MG63 (cell line): Measurements from ENCODE around the gene USP46. TPM values are rescaled to one million over a fixed set of nuclear protein-coding genes. Genes with fewer than 3 reads are reported as not detected.

Experiments used
- DNase-seq: peaks from one replicate; pipeline ENCODE4 v3.0.0-alpha.2; 2020
- H3K27me3 ChIP-seq: fragments of 250-450 bp; sonication (Bioruptor Pico); 2 replicates; pipeline ENCODE4 v1.5.1; 2020; ENCODE audit warnings: mild to moderate bottlenecking, moderate library complexity
- H3K36me3 ChIP-seq: fragments of 250-450 bp; sonication (Bioruptor Pico); 2 replicates; pipeline ENCODE4 v1.5.1; 2020; ENCODE audit warnings: mild to moderate bottlenecking, moderate library complexity
- H3K4me3 ChIP-seq: fragments of 250-450 bp; sonication (Bioruptor Pico); 2 replicates; pipeline ENCODE4 v1.5.1; 2020; ENCODE audit warnings: mild to moderate bottlenecking, moderate library complexity
- H3K9me3 ChIP-seq: fragments of 250-450 bp; sonication (Bioruptor Pico); 2 replicates; pipeline ENCODE4 v1.5.1; 2020; ENCODE audit warnings: mild to moderate bottlenecking, moderate library complexity
- total RNA-seq: library from RNA; depleted of rRNA; stranded (reverse); fragments of >200 nt; shearing (Covaris generic); gene quantifications from 2 replicates; pipeline ENCODE4 v1.2.3, GENCODE V29; 2014; ENCODE audit warnings: low replicate concordance; rRNA removed

USP46 gene
- total RNA-seq = 14.6 and 28.2 TPM in 2 replicates

GRCh38 chr4:52659001-52659721, at the start of gene USP46:
USP46 (minus strand) TSS chr4:52659301; CDS start chr4:52659150, 151 bp downstream.
- H3K36me3 ChIP-seq = peaks cover 13% of the 10 kb centered on the region
- DNase-seq = peak; percentile 95
- H3K9me3 ChIP-seq = no peaks in the 10 kb centered on the region; the same call in 1 of the 2 replicates
- H3K4me3 ChIP-seq = peak within 1 kb of the TSS; percentile 92
- H3K27me3 ChIP-seq = no peaks in the 10 kb centered on the region

GRCh38 chr4:52704661-52705060, 45.6 kb upstream of the USP46 start:
- Histone ChIP-seq H3K27me3 (peaks cover 10% of the 10 kb centered on the region), H3K36me3 (no peaks in the 10 kb centered on the region), H3K4me3 (no peak overlapping the region), H3K9me3 (no peaks in the 10 kb centered on the region)
- no peak for DNase-seq

DNA sequence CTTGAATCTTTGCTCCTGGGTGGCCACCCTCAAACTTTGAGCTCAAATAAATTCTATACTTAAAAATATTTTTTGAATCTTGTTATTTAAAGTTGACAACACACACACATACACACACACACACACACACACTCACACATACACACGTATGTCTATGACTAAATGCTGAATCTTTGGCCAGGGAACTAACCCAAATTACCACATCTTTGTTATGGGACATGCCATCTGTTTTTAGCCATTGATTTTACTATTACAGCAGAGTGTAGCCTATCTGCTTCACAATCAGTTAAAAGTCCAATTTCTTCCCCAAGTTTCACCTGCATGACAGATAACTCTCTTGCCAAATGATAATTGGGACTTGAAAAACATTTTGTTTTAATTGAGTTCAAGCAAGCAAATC, 45.0 kb upstream of the USP46 start:
- no peak for DNase-seq
- no peaks in the 10 kb centered on the region for H3K9me3 ChIP-seq

DNA sequence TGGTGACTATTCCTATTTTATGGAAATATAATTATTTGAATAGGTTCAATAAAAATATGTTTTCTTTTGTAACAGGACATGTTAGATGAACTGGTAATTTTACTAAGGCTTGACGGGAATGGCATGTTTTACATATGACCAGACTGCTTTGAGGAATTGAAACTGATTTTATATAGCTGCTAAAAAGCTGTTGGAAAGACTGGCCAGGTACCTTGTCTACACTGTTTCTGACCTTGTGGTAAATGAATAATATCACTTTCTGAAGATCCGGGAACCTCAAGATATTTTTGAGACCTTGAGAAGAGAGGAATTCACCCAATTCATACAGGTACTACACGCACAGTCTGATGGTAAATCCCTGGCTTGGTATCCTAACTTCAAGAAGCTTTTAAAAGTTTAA, 42.1 kb upstream of the USP46 start:
- no peak for DNase-seq

More for the DNA sequence above, 45.0 kb upstream of the USP46 start:
- no peaks in the 10 kb centered on the region for H3K36me3 ChIP-seq
- peaks cover 10% of the 10 kb centered on the region for H3K27me3 ChIP-seq
- no peak overlapping the region for H3K4me3 ChIP-seq

GRCh38 chr4:52694936-52695335, 35.8 kb upstream of the USP46 start:
- Histone ChIP-seq H3K9me3 (peaks cover 30% of the 10 kb centered on the region), H3K36me3 (no peaks in the 10 kb centered on the region), H3K27me3 (no peaks in the 10 kb centered on the region; the same call in none of the 2 replicates), H3K4me3 (no peak overlapping the region)
- DNase-seq = no peak

More for the DNA sequence above, 42.1 kb upstream of the USP46 start:
- peaks cover 10% of the 10 kb centered on the region for H3K27me3 ChIP-seq
- H3K9me3 ChIP-seq = no peaks in the 10 kb centered on the region
- no peak overlapping the region for H3K4me3 ChIP-seq
- no peaks in the 10 kb centered on the region for H3K36me3 ChIP-seq

DNA sequence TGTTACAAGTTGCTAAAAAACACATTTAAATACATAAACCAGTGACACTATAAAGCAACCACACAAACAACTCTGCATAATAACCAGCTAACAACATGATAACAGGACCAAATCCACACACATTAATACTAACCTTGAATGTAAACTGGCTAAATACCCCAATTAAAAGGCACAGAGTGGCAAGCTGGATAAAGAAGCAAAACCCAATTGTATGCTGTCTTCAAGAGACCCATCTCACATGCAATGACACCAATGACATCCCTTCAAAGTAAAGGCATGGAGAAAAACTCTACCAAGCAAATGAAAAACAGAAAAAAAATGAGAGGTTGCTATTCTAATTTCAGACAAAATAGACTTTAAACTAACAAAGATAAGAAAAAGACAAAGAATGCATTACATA, 34.4 kb upstream of the USP46 start:
- no peaks in the 10 kb centered on the region for H3K36me3 ChIP-seq
- no peak for DNase-seq
- H3K9me3 ChIP-seq = peaks cover 30% of the 10 kb centered on the region
- H3K27me3 ChIP-seq = no peaks in the 10 kb centered on the region; the same call in none of the 2 replicates
- H3K4me3 ChIP-seq = no peak overlapping the region

DNA sequence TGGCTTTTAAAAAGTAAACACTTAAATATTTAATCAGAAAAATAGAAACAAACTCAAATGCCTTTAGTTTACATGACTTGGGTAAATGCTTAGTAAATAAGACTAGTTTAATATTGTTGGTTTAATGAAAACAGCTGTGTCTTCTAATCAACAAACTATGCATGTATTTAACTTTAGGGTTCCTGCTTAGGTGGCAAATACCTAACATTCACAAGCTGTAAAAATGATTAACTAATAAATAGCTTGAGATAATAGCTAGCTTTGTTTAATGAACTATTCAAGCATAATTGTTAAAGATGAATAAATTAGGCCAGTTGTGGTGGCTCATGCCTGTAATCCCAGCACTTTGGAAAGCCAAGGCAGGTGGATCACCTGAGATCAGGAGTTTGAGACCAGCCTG, 30.0 kb upstream of the USP46 start:
- no peak for DNase-seq
- H3K4me3 ChIP-seq = no peak overlapping the region
- peaks cover 18% of the 10 kb centered on the region for H3K9me3 ChIP-seq
- no peaks in the 10 kb centered on the region for H3K36me3 ChIP-seq
- H3K27me3 ChIP-seq = no peaks in the 10 kb centered on the region; the same call in 1 of the 2 replicates

DNA sequence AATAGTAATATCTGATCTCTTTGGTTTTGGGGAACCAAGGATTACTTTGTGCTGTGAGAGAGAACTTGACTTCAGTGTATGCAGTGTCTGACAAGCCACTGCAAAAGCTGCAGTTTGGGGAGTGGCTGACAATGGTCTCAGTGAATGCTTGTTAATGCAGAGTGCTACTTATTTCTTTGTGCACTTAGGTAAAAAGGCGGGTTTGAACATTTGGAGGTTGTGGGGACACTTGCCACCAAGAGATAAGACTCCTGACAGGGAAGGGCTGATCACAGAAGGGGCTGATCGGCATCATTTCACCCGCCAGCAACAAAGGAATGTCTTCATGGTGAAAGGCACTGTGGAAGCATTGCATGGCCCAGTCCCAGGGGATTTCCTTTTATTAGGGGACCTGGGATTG, 28.6 kb upstream of the USP46 start:
- Histone ChIP-seq H3K4me3 (no peak overlapping the region), H3K27me3 (peaks cover 11% of the 10 kb centered on the region; the same call in 1 of the 2 replicates), H3K36me3 (no peaks in the 10 kb centered on the region), H3K9me3 (peaks cover 6% of the 10 kb centered on the region)
- DNase-seq = no peak

GRCh38 chr4:52685316-52685715, 26.2 kb upstream of the USP46 start:
- Histone ChIP-seq H3K9me3 (no peaks in the 10 kb centered on the region), H3K27me3 (peaks cover 14% of the 10 kb centered on the region), H3K4me3 (no peak overlapping the region), H3K36me3 (no peaks in the 10 kb centered on the region)
- no peak for DNase-seq

DNA sequence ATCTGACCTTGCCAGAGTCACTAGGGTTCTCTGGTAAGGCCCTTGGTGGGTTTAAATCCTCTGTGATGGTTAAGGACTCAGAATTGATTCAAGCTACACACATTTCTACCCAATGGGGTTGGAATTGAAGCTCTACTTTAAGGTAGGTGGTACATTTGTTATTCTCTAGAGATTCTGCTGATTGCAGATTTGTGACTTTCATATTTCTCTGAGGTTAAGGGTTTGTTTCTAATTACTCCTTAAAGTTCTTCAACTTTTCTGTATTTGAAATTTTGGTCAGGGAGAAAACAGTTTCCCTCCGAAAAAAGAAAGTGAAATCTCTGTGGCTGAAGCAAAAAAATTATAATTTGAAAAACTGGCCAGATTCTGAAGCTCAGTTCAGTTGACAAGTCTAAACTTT, 25.8 kb upstream of the USP46 start:
- peaks cover 14% of the 10 kb centered on the region for H3K27me3 ChIP-seq
- no peak for DNase-seq
- no peaks in the 10 kb centered on the region for H3K36me3 ChIP-seq
- H3K9me3 ChIP-seq = no peaks in the 10 kb centered on the region
- H3K4me3 ChIP-seq = no peak overlapping the region

DNA sequence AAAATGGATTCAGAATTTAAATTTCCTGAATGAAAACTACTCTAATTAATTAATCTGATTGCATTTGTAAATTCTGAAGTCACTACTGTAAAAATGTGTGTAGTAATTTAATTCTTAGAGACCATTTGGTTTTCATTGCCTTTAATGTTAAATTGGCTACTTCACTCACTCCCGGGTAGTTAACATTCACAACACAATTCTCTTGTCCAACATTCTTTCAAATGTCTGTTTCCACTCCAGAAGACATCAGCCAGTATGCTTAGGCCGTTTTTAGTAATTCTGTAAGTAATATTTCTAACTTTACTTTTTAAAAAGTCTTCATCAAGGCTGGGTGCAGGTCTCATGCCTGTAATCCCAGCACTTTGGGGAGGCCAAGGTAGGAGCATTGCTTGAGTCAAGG, 21.3 kb upstream of the USP46 start:
- no peak for DNase-seq
- Histone ChIP-seq H3K27me3 (peaks cover 14% of the 10 kb centered on the region), H3K36me3 (no peaks in the 10 kb centered on the region), H3K4me3 (no peak overlapping the region), H3K9me3 (no peaks in the 10 kb centered on the region)

- no peaks in the 10 kb centered on the region for H3K36me3 ChIP-seq
- H3K27me3 ChIP-seq = peaks cover 3% of the 10 kb centered on the region; the same call in 1 of the 2 replicates
- no peaks in the 10 kb centered on the region for H3K9me3 ChIP-seq
- DNase-seq = no peak
- H3K4me3 ChIP-seq = no peak overlapping the region
Measured at GRCh38 chr4:52676536-52676935, 17.4 kb upstream of the USP46 start.

DNA sequence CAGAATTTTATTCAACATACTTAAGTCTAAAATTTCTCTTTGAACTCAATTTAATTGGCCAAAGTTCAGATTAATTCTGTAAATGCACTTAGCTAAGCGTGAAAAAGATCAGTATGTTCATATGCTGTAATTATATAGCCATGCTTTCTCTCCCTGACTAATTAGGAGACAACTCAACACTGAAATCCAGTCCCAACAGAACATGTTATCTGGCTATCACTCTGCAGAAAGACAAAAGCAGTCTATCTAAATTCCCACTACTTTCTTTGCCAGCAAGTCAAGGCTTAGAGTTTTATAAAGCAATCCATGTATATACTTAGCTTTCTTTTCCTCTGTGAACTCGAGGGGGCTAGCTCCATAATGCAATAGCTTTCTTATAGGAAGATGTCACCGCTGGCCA, 16.0 kb upstream of the USP46 start:
- no peaks in the 10 kb centered on the region for H3K9me3 ChIP-seq
- H3K27me3 ChIP-seq = peaks cover 5% of the 10 kb centered on the region; the same call in 1 of the 2 replicates
- no peak overlapping the region for H3K4me3 ChIP-seq
- no peaks in the 10 kb centered on the region for H3K36me3 ChIP-seq
- DNase-seq = no peak

DNA sequence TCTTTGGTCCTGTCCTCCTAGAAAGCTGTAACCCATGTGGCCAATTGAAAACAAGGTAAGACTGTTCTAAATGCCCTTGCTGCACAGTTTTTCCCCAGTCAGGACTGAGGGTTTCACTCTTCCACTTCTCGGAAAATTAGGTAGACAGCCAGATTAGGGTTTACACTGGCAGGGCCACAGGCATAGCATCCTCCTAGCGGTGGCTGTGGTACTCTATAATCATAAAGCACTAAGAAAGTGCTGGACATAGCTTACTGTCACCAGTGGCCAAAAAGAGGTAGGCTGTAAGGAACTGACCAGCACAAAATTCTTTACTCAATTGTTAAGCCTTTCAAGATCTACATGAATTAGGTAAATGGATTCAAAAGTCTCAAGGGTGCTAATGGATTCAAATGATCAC, 11.6 kb upstream of the USP46 start:
- Histone ChIP-seq H3K27me3 (peaks cover 31% of the 10 kb centered on the region), H3K36me3 (no peaks in the 10 kb centered on the region), H3K4me3 (no peak overlapping the region), H3K9me3 (no peaks in the 10 kb centered on the region)
- DNase-seq = no peak

- DNase-seq = no peak
- no peaks in the 10 kb centered on the region for H3K36me3 ChIP-seq
- H3K27me3 ChIP-seq = peaks cover 31% of the 10 kb centered on the region
- H3K9me3 ChIP-seq = no peaks in the 10 kb centered on the region
- H3K4me3 ChIP-seq = no peak overlapping the region
Measured at GRCh38 chr4:52670121-52670520, 11.0 kb upstream of the USP46 start.

- Histone ChIP-seq H3K9me3 (no peaks in the 10 kb centered on the region; the same call in 1 of the 2 replicates), H3K4me3 (no peak overlapping the region), H3K27me3 (peaks cover 28% of the 10 kb centered on the region), H3K36me3 (peaks cover 13% of the 10 kb centered on the region)
- DNase-seq = no peak
Measured at GRCh38 chr4:52665592-52665991, 6.5 kb upstream of the USP46 start.

DNA sequence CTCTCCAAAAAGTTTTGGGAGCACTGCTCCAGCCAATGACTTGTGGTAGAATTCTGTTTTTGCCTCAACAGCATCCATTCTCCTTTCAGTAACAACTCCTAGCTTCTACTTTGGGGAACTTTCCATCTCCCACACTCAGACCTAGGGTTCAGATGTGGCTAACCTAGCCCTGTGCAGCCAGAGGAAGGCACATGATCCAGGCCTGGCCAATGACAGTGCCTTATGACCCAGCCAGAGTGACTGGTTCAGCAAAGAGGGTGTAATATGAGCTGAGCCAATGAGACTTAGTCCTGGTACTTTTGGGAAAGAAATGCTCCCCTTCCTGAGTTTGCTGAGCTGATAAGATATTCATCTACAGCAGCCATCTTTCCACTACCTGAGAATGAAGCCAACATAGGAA, 5.4 kb upstream of the USP46 start:
- no peak overlapping the region for H3K4me3 ChIP-seq
- H3K36me3 ChIP-seq = peaks cover 13% of the 10 kb centered on the region
- H3K27me3 ChIP-seq = peaks cover 26% of the 10 kb centered on the region
- no peaks in the 10 kb centered on the region; the same call in 1 of the 2 replicates for H3K9me3 ChIP-seq
- DNase-seq = no peak
